Muscle layer of duodenum (tissue), 2 donors: ENCODE data around the gene TFEB.

Source experiments
- H3K27ac ChIP-seq: one replicate; pipeline ENCODE4 v1.7.0; 2013; ENCODE audit warnings: mild to moderate bottlenecking, low read length
- H3K27me3 ChIP-seq: one replicate; pipeline ENCODE4 v1.7.0; 2013; ENCODE audit warnings: low read depth, mild to moderate bottlenecking, control low read depth, low read length
- H3K36me3 ChIP-seq, 2 donors: one replicate each; pipeline ENCODE4 v1.7.0; 2013; ENCODE audit warnings: low read length in 2 of 2, control low read depth in 1 of 2, mild to moderate bottlenecking in 1 of 2; ENCODE audit not compliant: insufficient read depth in 2 of 2, control insufficient read depth in 1 of 2
- H3K4me1 ChIP-seq, 2 donors: one replicate each; pipeline ENCODE4 v1.7.0; 2013; ENCODE audit warnings: low read length in 2 of 2, mild to moderate bottlenecking in 2 of 2, control low read depth in 1 of 2, moderate library complexity in 1 of 2; ENCODE audit not compliant: insufficient read depth in 2 of 2, control insufficient read depth in 1 of 2
- H3K4me3 ChIP-seq, 2 donors: one replicate each; pipeline ENCODE4 v1.7.0; 2013; ENCODE audit warnings: low read length in 2 of 2, low read depth in 1 of 2, mild to moderate bottlenecking in 1 of 2
- H3K9me3 ChIP-seq, 2 donors: one replicate each; pipeline ENCODE4 v1.7.0; 2013; ENCODE audit warnings: low read length in 2 of 2, control low read depth in 1 of 2, mild to moderate bottlenecking in 1 of 2; ENCODE audit not compliant: control insufficient read depth in 1 of 2
- donor health status: healthy.

Gene TFEB

GRCh38 chr6:41697861-41698781 lies 37.3 kb downstream of the TFEB start:
- no peaks in the 10 kb centered on the region for H3K9me3 ChIP-seq
- H3K27ac ChIP-seq = peak overlapping the region; percentile 23
- H3K27me3 ChIP-seq = no peaks in the 10 kb centered on the region
- peaks cover 0 to 11% of the 10 kb centered on the region in 2 donors for H3K4me1 ChIP-seq
- no peak overlapping the region for H3K4me3 ChIP-seq
- peaks cover 3 to 13% of the 10 kb centered on the region in 2 donors for H3K36me3 ChIP-seq

DNA sequence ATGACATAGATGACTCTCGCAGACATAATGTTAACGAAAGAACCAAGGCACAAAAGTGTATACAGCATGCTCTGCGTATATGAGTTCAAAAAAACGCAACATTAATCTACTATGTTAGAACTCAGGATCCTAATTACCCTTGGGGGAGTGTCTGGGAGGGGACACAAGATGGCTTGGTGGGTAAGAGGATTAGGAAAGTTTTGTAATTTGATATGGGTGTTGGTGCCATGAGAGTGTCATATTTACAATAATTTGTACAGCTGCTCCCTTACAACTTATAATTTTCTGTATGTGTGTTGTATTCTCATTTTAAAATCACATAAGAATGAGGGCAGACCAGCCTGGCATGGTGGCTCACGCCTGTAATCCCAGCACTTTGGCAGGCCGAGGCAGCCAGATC lies 38.6 kb downstream of the TFEB start:
- peaks cover 0 to 8% of the 10 kb centered on the region in 2 donors for H3K36me3 ChIP-seq
- no peak overlapping the region for H3K4me3 ChIP-seq
- no peaks in the 10 kb centered on the region for H3K27me3 ChIP-seq
- H3K9me3 ChIP-seq = no peaks in the 10 kb centered on the region
- H3K27ac ChIP-seq = no peak overlapping the region
- H3K4me1 ChIP-seq = peaks cover 0 to 6% of the 10 kb centered on the region in 2 donors

DNA sequence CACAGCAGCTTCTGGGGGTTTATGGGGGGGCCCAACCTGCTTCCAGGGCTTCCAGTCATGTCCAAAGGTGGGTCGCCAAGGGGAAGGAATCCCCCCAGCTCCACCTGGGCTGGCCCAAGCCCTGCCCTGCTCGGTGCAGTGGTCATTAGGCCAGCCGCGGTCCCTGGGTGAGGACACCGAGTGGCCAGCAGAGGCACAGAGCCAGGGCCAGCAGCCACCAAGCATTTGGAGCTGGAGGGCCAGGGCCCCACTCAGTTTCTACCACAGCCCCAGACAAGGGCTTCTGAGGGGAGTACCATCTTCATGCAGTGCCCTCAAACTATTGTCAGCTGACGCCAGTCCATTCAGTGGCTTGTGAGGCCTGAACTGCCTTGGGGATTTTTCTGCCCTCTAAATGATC lies 39.6 kb downstream of the TFEB start:
- Histone ChIP-seq H3K27ac (no peak overlapping the region), H3K9me3 (no peaks in the 10 kb centered on the region), H3K4me3 (no peak overlapping the region), H3K4me1 (peaks cover 0 to 4% of the 10 kb centered on the region in 2 donors), H3K27me3 (no peaks in the 10 kb centered on the region), H3K36me3 (peaks cover 0 to 13% of the 10 kb centered on the region in 2 donors)

GRCh38 chr6:41694815-41695526 lies 40.4 kb downstream of the TFEB start:
- Histone ChIP-seq H3K9me3 (no peaks in the 10 kb centered on the region), H3K36me3 (peaks cover 0 to 21% of the 10 kb centered on the region in 2 donors), H3K4me1 (no peaks in the 10 kb centered on the region), H3K4me3 (no peak overlapping the region), H3K27me3 (no peaks in the 10 kb centered on the region), H3K27ac (no peak overlapping the region)

DNA sequence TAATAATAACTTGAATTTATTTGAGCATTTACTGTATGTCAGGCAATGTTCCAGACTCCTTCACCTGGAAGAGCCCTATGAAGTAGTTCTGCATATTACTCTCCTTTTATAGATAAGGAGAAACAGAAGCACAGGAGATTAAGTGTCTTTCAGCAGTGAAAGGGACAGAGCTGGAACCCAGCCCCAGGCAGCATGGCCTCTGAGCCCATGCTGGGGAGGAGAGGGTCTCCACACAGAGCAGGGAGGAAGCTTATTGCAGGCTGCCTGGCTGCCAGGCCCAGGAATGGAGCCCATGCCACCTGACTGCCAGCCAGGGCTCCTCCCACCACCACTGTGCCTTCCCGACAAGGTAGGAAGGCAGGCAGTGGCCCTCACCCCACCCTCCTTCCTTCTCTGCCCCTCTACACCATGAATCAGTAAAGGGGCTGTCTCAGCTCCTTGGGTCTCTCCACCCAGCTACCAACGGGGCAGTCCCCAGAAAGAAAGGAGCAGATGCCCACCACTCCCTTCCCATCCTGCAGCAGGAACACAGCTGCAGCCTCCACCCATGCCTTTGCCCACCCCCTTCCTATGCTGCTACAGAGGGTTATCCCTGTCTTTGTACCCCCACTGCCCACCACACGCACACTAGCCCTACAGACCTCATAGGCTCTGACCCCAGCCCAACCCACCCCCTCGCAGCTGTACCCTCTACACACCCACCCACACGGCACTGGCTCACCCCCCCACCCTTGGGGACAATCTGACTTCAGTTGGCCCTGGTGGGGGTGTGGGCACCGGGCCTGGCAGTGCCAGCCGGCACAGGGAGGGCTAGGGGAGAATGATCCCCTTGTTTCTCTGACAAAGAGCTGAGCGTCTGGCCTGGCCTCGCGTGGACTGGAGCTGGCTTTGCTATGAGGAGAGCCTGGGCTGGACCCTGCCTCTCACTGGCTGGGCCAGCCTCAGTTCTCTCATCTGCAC lies 41.8 kb downstream of the TFEB start:
- H3K9me3 ChIP-seq = no peaks in the 10 kb centered on the region
- no peaks in the 10 kb centered on the region for H3K27me3 ChIP-seq
- H3K36me3 ChIP-seq = peaks cover 13 to 28% of the 10 kb centered on the region in 2 donors
- H3K4me3 ChIP-seq = no peak overlapping the region
- peaks cover 0 to 10% of the 10 kb centered on the region in 2 donors for H3K4me1 ChIP-seq
- H3K27ac ChIP-seq = no peak overlapping the region

GRCh38 chr6:41692730-41693129 lies 42.7 kb downstream of the TFEB start:
- Histone ChIP-seq H3K9me3 (no peaks in the 10 kb centered on the region), H3K27me3 (no peaks in the 10 kb centered on the region), H3K36me3 (peaks cover 13 to 25% of the 10 kb centered on the region in 2 donors), H3K4me3 (no peak overlapping the region), H3K4me1 (peaks cover 0 to 15% of the 10 kb centered on the region in 2 donors), H3K27ac (no peak overlapping the region)

DNA sequence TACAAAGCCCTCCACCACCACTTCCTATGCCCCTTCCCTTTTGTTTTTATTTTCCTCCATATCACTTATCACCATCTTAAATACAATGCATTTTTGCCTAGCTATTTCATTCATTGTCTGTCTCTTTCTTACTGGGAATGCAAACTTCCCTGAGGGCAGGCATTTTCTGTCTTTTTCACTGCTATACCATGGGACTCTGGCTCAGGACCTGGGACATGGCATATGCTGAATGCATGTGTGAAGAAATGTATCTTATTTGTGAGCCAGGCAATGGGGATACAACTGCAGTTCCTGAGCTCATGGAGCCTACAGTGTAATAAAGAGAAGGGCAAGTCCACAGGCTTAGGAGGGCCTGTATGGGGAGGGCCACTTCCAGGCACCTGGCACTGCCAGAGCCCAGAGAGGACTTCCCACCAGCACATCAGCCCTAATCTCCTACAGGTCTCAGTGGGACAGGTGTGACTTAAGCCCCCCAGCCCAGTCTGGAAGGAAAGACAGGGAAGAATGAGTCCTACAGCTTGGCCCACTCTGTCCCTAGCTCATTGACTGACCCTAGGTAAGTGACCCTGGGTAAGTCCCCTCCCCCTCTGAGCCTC lies 43.2 kb downstream of the TFEB start:
- Histone ChIP-seq H3K4me3 (no peak overlapping the region), H3K4me1 (peaks cover 0 to 15% of the 10 kb centered on the region in 2 donors), H3K27me3 (no peaks in the 10 kb centered on the region), H3K27ac (no peak overlapping the region), H3K9me3 (no peaks in the 10 kb centered on the region), H3K36me3 (peaks cover 15 to 30% of the 10 kb centered on the region in 2 donors)

- Histone ChIP-seq H3K36me3 (peaks cover 21 to 36% of the 10 kb centered on the region in 2 donors), H3K9me3 (no peaks in the 10 kb centered on the region), H3K4me3 (no peak overlapping the region), H3K27ac (no peak overlapping the region), H3K27me3 (no peaks in the 10 kb centered on the region), H3K4me1 (peaks cover 0 to 15% of the 10 kb centered on the region in 2 donors)
Measured at GRCh38 chr6:41691426-41692079, 43.9 kb downstream of the TFEB start.

DNA sequence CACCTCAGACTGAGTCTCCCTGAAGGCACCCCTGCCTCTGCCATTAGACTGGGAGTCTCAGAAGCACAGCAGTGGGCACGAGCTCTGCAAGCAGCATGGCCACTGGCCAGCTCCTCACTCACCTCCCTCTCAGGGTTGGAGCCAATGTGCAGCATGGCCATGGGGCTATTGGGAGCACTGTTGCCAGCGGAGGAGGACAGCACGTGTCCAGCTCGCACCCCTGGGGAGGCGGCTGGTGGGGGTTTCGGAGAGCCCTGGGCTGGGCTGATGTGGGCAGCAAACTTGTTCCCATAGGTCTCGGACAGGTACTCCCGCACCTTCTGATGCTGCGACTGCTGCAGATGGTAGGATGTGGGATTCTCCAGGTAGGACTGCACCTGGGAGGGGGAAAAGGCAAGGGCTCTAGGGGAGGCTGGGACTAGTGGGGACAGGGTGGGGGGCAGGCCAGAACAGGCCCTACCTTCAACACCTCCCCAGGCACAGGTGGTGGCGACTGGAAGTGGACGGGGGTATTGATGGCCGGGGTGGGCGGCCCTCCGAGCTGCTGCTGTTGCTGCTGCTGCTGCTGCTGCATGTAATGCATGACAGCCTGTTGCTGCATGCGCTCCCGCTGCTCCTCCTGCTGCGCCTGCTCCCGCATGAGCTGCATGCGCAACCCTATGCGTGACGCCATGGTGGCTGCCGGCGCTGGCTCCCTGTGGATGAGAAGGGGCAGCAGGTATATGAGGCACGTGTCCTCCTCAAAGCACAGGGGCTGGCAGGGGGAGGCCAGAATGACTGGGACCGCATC lies 44.7 kb downstream of the TFEB start:
- peaks cover 0 to 15% of the 10 kb centered on the region in 2 donors for H3K4me1 ChIP-seq
- H3K36me3 ChIP-seq = peaks cover 24 to 42% of the 10 kb centered on the region in 2 donors
- no peak overlapping the region for H3K27ac ChIP-seq
- H3K9me3 ChIP-seq = no peaks in the 10 kb centered on the region
- no peaks in the 10 kb centered on the region for H3K27me3 ChIP-seq
- no peak overlapping the region for H3K4me3 ChIP-seq
